Hepatocyte (in vitro differentiated cells): Measurements from ENCODE around the gene FFAR3. TPM values are rescaled to one million over a fixed set of nuclear protein-coding genes. Genes with fewer than 3 reads are reported as not detected.

Experiments used
- DNase-seq: peaks from one replicate; pipeline ENCODE4 v3.0.0-alpha.2; 2016; ENCODE audit warnings: low spot score
- H2AFZ ChIP-seq: fragments of 200-600 bp; sonication (generic); 2 replicates; pipeline ENCODE4 v1.6.0; 2016; ENCODE audit warnings: antibody characterized with exemption, mild to moderate bottlenecking
- H3K27ac ChIP-seq: fragments of 200-600 bp; sonication (generic); 2 replicates; pipeline ENCODE4 v1.5.1; 2016; ENCODE audit warnings: mild to moderate bottlenecking
- H3K27me3 ChIP-seq: fragments of 200-600 bp; sonication (generic); 2 replicates; pipeline ENCODE4 v1.6.1; 2016
- H3K36me3 ChIP-seq: fragments of 200-600 bp; sonication (generic); replicated peaks from 2 replicates; pipeline ENCODE4 v1.5.1; 2016; ENCODE audit warnings: low read depth; ENCODE audit not compliant: insufficient read depth
- H3K4me1 ChIP-seq: fragments of 200-600 bp; sonication (generic); 2 replicates; pipeline ENCODE4 v1.5.1; 2016; ENCODE audit warnings: mild to moderate bottlenecking, moderate library complexity; ENCODE audit not compliant: insufficient read depth
- H3K4me2 ChIP-seq: fragments of 200-600 bp; sonication (generic); 2 replicates; pipeline ENCODE4 v1.6.0; 2016
- H3K4me3 ChIP-seq: fragments of 200-600 bp; sonication (generic); 2 replicates; pipeline ENCODE4 v1.5.1; 2016; ENCODE audit warnings: mild to moderate bottlenecking
- H3K79me2 ChIP-seq: fragments of 200-600 bp; sonication (generic); 2 replicates; pipeline ENCODE4 v1.6.0; 2017; ENCODE audit warnings: mild to moderate bottlenecking
- H3K9me2 ChIP-seq: fragments of 200-600 bp; sonication (generic); replicated peaks from 2 replicates; pipeline ENCODE4 v1.6.0; 2017; ENCODE audit warnings: mild to moderate bottlenecking; ENCODE audit not compliant: insufficient read depth
- H3K9me3 ChIP-seq: fragments of 200-600 bp; sonication (generic); 2 replicates; pipeline ENCODE4 v1.5.1; 2016; ENCODE audit warnings: low read depth, mild to moderate bottlenecking
- H4K20me1 ChIP-seq: fragments of 200-600 bp; sonication (generic); 2 replicates; pipeline ENCODE4 v1.6.0; 2016; ENCODE audit warnings: mild to moderate bottlenecking; ENCODE audit not compliant: insufficient read depth, poor library complexity, severe bottlenecking
- EZH2 ChIP-seq: fragments of 200-600 bp; sonication (generic); IDR thresholded peaks from 2 replicates; pipeline ENCODE4 v1.6.1; 2016; ENCODE audit warnings: antibody characterized with exemption, mild to moderate bottlenecking, borderline replicate concordance
- EZH2phosphoT487 ChIP-seq: fragments of 200-600 bp; sonication (generic); IDR thresholded peaks from one replicate; pipeline ENCODE4 v1.6.1; 2018; ENCODE audit warnings: antibody characterized with exemption, mild to moderate bottlenecking, low read depth, moderate library complexity; ENCODE audit not compliant: unreplicated experiment, severe bottlenecking
- WGBS: methylation state at CpG from one replicate; pipeline ENCODE4 v1.1.6; 2016; ENCODE audit warnings: low lambda C conversion rate; ENCODE audit errors: missing lambda C conversion rate; 5-methylcytosine and 5-hydroxymethylcytosine counted together
- polyA plus RNA-seq: library from polyadenylated mRNA; unstranded; fragments of >200 nt; fragmentation: Nextera tagmentation; extraction: Ambion mirVana; gene quantifications from 2 replicates; pipeline ENCODE4 v1.2.1, GENCODE V29; 2016
- total RNA-seq: library from RNA; depleted of rRNA; stranded (reverse); fragments of >200 nt; gene quantifications from 2 replicates; pipeline ENCODE4 v1.2.3, GENCODE V29; 2014
- TF ChIP-seq, protein P1 (sequence below): fragments of 200-600 bp; sonication (generic); IDR thresholded peaks from 2 replicates; pipeline ENCODE4 v1.5.1; 2016; ENCODE audit warnings: antibody characterized with exemption, mild to moderate bottlenecking; ENCODE audit not compliant: poor library complexity

The FFAR3 gene
- total and polyA plus RNA-seq, 2 experiments from 2014 or later = 0.80 TPM; not detected in 1

- no peaks in the 10 kb centered on the region for H4K20me1 ChIP-seq
- H3K27me3 ChIP-seq = no peaks in the 10 kb centered on the region
- TF ChIP-seq, protein P1, sequence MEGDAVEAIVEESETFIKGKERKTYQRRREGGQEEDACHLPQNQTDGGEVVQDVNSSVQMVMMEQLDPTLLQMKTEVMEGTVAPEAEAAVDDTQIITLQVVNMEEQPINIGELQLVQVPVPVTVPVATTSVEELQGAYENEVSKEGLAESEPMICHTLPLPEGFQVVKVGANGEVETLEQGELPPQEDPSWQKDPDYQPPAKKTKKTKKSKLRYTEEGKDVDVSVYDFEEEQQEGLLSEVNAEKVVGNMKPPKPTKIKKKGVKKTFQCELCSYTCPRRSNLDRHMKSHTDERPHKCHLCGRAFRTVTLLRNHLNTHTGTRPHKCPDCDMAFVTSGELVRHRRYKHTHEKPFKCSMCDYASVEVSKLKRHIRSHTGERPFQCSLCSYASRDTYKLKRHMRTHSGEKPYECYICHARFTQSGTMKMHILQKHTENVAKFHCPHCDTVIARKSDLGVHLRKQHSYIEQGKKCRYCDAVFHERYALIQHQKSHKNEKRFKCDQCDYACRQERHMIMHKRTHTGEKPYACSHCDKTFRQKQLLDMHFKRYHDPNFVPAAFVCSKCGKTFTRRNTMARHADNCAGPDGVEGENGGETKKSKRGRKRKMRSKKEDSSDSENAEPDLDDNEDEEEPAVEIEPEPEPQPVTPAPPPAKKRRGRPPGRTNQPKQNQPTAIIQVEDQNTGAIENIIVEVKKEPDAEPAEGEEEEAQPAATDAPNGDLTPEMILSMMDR = no peak
- TF ChIP-seq EZH2phosphoT487 (no peak), EZH2 (no peak)
- no peak overlapping the region for H3K4me3 ChIP-seq
- WGBS = 88% methylated on average over 25 of the region's 25 CpGs
- DNase-seq = no peak
- H3K27ac ChIP-seq = no peak overlapping the region
- H3K36me3 ChIP-seq = no peaks in the 10 kb centered on the region
- H3K9me3 ChIP-seq = no peaks in the 10 kb centered on the region
- H2AFZ ChIP-seq = no peak overlapping the region
- no peaks in the 10 kb centered on the region for H3K79me2 ChIP-seq
- H3K4me2 ChIP-seq = no peak overlapping the region
- no peaks in the 10 kb centered on the region for H3K9me2 ChIP-seq
- H3K4me1 ChIP-seq = no peaks in the 10 kb centered on the region
These were observed 20.9 kb upstream of the FFAR3 start for GRCh38 chr19:35337097-35337983.

DNA sequence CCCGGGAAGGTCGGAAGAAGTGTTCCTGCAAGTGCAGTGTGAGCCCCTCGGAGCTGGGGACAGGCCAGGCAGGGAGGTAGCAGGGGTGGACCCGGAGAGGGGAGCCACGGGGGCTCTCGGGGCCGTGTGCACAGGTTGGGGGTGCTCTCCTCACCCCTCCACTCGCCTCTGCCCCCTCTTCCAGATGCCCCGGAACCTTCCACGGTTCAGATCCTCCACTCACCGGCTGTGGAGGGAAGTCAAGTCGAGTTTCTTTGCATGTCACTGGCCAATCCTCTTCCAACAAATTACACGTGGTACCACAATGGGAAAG lies 20.3 kb upstream of the FFAR3 start:
- H3K9me3 ChIP-seq = no peaks in the 10 kb centered on the region
- no peak for TF ChIP-seq EZH2phosphoT487
- TF ChIP-seq, protein P1 = no peak
- no peak for TF ChIP-seq EZH2
- no peaks in the 10 kb centered on the region for H3K9me2 ChIP-seq
- no peak overlapping the region for H3K27ac ChIP-seq
- no peaks in the 10 kb centered on the region for H3K36me3 ChIP-seq
- no peaks in the 10 kb centered on the region for H3K27me3 ChIP-seq
- no peaks in the 10 kb centered on the region for H3K79me2 ChIP-seq
- WGBS = 90% methylated on average over 13 of the region's 13 CpGs
- no peak for DNase-seq
- no peaks in the 10 kb centered on the region for H4K20me1 ChIP-seq
- no peaks in the 10 kb centered on the region for H3K4me1 ChIP-seq
- no peak overlapping the region for H3K4me3 ChIP-seq
- no peak overlapping the region for H3K4me2 ChIP-seq
- no peak overlapping the region for H2AFZ ChIP-seq

DNA sequence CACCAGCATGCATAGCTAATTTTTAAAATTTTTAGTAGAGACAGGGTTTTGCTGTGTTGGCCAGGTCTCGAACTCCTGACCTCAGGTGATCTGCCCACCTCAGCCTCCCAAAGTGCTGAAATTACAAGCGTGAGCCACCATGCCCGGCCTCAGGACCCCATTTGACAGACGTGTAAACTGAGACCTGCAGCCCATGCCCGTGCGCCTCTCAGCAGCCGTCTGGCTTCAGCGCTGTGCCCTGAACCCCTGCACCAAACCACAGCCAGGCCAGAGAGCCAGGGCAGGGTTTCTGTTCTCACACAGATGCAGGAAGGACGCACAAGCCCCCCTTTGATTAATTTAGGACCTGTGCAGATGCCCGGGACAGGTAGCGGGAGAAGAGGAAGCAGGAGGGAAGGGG lies 17.8 kb upstream of the FFAR3 start:
- DNase-seq = no peak
- no peaks in the 10 kb centered on the region for H3K79me2 ChIP-seq
- H3K4me3 ChIP-seq = no peak overlapping the region
- TF ChIP-seq EZH2 (no peak), EZH2phosphoT487 (no peak)
- TF ChIP-seq, protein P1 = no peak
- H3K4me1 ChIP-seq = no peaks in the 10 kb centered on the region
- no peaks in the 10 kb centered on the region for H3K36me3 ChIP-seq
- H3K9me2 ChIP-seq = no peaks in the 10 kb centered on the region
- no peaks in the 10 kb centered on the region for H3K9me3 ChIP-seq
- H3K27ac ChIP-seq = no peak overlapping the region
- H3K27me3 ChIP-seq = no peaks in the 10 kb centered on the region
- H4K20me1 ChIP-seq = no peaks in the 10 kb centered on the region
- WGBS = 84% methylated on average over 11 of the region's 11 CpGs
- H3K4me2 ChIP-seq = no peak overlapping the region
- H2AFZ ChIP-seq = no peak overlapping the region
